SIG-M5 treated with dmso at 0.1 percent for 504 hours (cell line): Measurements from ENCODE around the gene CENPN.
A peak's percentile ranks its signal among the peaks of the same experiment; 100 is the strongest.

Experiments
- DNase-seq: peaks from one replicate; lab custom pipeline; 2025; ENCODE audit not compliant: unreplicated experiment; lab: John Stamatoyannopoulos, UW

The CENPN gene

GRCh38 chr16:81077076-81077940 is 70.3 kb downstream of the CENPN start, which contains the start of gene C16orf46:
Gene C16orf46, minus strand, starts transcription at chr16:81077238. Its CDS starts 13,283 bp downstream, at chr16:81063955.
- peak; percentile 87 for DNase-seq

DNA sequence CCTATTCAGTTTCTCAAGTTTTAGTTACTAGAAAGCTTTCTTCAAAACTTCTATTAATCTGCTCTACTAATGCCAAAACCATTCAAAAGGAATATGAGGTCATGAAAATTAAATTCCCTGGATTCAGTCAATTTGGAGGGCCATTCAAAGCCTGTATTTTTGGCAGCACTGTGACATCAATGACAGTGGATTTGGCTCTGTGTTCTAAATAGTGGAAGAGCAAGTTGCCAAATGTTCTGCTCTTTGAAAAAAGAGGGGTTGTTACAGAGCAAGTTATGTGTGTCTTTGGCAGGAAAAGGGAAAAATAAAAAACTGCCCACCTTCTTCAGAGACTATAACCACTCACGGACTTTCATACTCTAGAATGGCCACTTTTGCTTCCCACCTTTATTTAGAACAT is 73.2 kb downstream of the CENPN start:
- DNase-seq: no peak

- no peak for DNase-seq
These were observed 74.0 kb downstream of the CENPN start for GRCh38 chr16:81081014-81081413.
